Neural cell (in vitro differentiated cells): ENCODE data around the gene ZSWIM5. TPM values are rescaled to one million over a fixed set of nuclear protein-coding genes. Genes with fewer than 3 reads are reported as not detected.

Experiments used
- H2AFZ ChIP-seq: fragments of 200-600, 300-800 bp; sonication (generic), shearing (Covaris generic); 2 replicates; pipeline ENCODE4 v1.6.0; 2014; ENCODE audit warnings: low read depth, mild to moderate bottlenecking, antibody characterized with exemption, low read length, moderate library complexity
- H3F3A ChIP-seq: fragments of 200-600 bp; shearing (Covaris generic); 2 replicates; pipeline ENCODE4 v1.6.1; 2016; ENCODE audit warnings: mild to moderate bottlenecking, moderate library complexity, mixed read lengths, antibody characterized with exemption, low read length; ENCODE audit not compliant: insufficient read depth, poor library complexity, severe bottlenecking
- H3K27ac ChIP-seq: fragments of 200-600, 300-800 bp; sonication (generic), shearing (Covaris generic); 2 replicates; pipeline ENCODE4 v1.5.1; 2014; ENCODE audit warnings: mild to moderate bottlenecking, low read length, moderate library complexity
- H3K27me3 ChIP-seq: fragments of 300-800, 200-600 bp; sonication (generic), shearing (Covaris generic); 2 replicates; pipeline ENCODE4 v1.6.0; 2014; ENCODE audit warnings: mild to moderate bottlenecking, low read depth, low read length, moderate library complexity; ENCODE audit not compliant: insufficient read depth
- H3K36me3 ChIP-seq: fragments of 300-800, 200-600 bp; sonication (generic), shearing (Covaris generic); 2 replicates; pipeline ENCODE4 v1.5.1; 2014; ENCODE audit warnings: mild to moderate bottlenecking, antibody characterized with exemption, low read length, moderate library complexity; ENCODE audit not compliant: insufficient read depth
- H3K4me2 ChIP-seq: fragments of 300-800, 200-600 bp; sonication (generic), shearing (Covaris generic); 2 replicates; pipeline ENCODE4 v1.6.0; 2014; ENCODE audit warnings: mild to moderate bottlenecking, low read length
- H3K4me3 ChIP-seq: fragments of 300-800, 200-600 bp; sonication (generic), shearing (Covaris generic); 2 replicates; pipeline ENCODE4 v1.5.1; 2014; ENCODE audit warnings: mild to moderate bottlenecking, low read length, moderate library complexity
- H3K79me2 ChIP-seq: fragments of 200-600 bp; shearing (Covaris generic); replicated peaks from 2 replicates; pipeline ENCODE4 v1.6.0; 2014; ENCODE audit warnings: mild to moderate bottlenecking, low read length, moderate library complexity; ENCODE audit not compliant: insufficient read depth
- H3K9ac ChIP-seq: fragments of 300-800, 200-600 bp; sonication (generic), shearing (Covaris generic); 2 replicates; pipeline ENCODE4 v1.6.1; 2016; ENCODE audit warnings: mild to moderate bottlenecking, low read length, mixed read lengths
- H3K9me2 ChIP-seq: fragments of 200-600 bp; shearing (Covaris generic); 2 replicates; pipeline ENCODE4 v1.6.1; 2016; ENCODE audit warnings: mild to moderate bottlenecking, low read length, mixed read lengths; ENCODE audit not compliant: insufficient read depth
- H3K9me3 ChIP-seq: fragments of 200-600, 300-800 bp; sonication (generic), shearing (Covaris generic); 2 replicates; pipeline ENCODE4 v1.6.1; 2016; ENCODE audit warnings: mild to moderate bottlenecking, mixed run types, low read length, moderate library complexity, mixed read lengths
- H4K20me1 ChIP-seq: fragments of 200-600 bp; shearing (Covaris generic); 2 replicates; pipeline ENCODE4 v1.6.1; 2016; ENCODE audit warnings: mild to moderate bottlenecking, mixed run types; ENCODE audit not compliant: insufficient read depth
- CTCF ChIP-seq: fragments of 450-650 bp; IDR thresholded peaks from 2 replicates; pipeline ENCODE4 v1.5.1; 2014; ENCODE audit warnings: antibody characterized with exemption, mild to moderate bottlenecking, moderate library complexity; ENCODE audit not compliant: poor library complexity, severe bottlenecking
- EP300 ChIP-seq: fragments of 450-650 bp; conservative IDR thresholded peaks from 2 replicates; pipeline ENCODE4 v1.6.1; 2014; ENCODE audit warnings: antibody characterized with exemption, mild to moderate bottlenecking, moderate library complexity; ENCODE audit not compliant: poor library complexity, severe bottlenecking
- EZH2 ChIP-seq: fragments of 200-600, 300-800 bp; shearing (Covaris generic), sonication (generic); IDR thresholded peaks from 2 replicates; pipeline ENCODE4 v1.6.1; 2014; ENCODE audit warnings: antibody characterized with exemption, low read length, borderline replicate concordance, mild to moderate bottlenecking; ENCODE audit not compliant: insufficient read depth, poor library complexity, severe bottlenecking
- MXI1 ChIP-seq: fragments of 450-650 bp; conservative IDR thresholded peaks from 2 replicates; pipeline ENCODE4 v1.6.1; 2014; ENCODE audit warnings: antibody characterized with exemption, mild to moderate bottlenecking; ENCODE audit not compliant: poor library complexity, severe bottlenecking
- POLR2AphosphoS5 ChIP-seq: IDR thresholded peaks from 2 replicates; pipeline ENCODE4 v1.6.1; 2012
- RAD21 ChIP-seq: fragments of 450-650 bp; conservative IDR thresholded peaks from 2 replicates; pipeline ENCODE4 v1.6.1; 2014; ENCODE audit warnings: antibody characterized with exemption, mild to moderate bottlenecking, moderate library complexity
- REST ChIP-seq: IDR thresholded peaks from 2 replicates; pipeline ENCODE4 v1.6.1; 2012; ENCODE audit warnings: borderline replicate concordance
- SMC3 ChIP-seq: fragments of 450-650 bp; conservative IDR thresholded peaks from 2 replicates; pipeline ENCODE4 v1.6.1; 2014; ENCODE audit warnings: antibody characterized with exemption, mild to moderate bottlenecking, moderate library complexity; ENCODE audit not compliant: poor library complexity
- TAF1 ChIP-seq: IDR thresholded peaks from 2 replicates; pipeline ENCODE4 v1.6.1; 2012; ENCODE audit warnings: low read depth
- polyA plus RNA-seq: library from polyadenylated mRNA; depleted of rRNA; stranded (reverse); fragments of >200 nt; gene quantifications from 2 replicates; pipeline ENCODE4 v1.2.3, GENCODE V29; 2014

Gene ZSWIM5
- polyA plus RNA-seq, 1 donor from 2014 or later = 27.2 TPM

- TF ChIP-seq MXI1 (no peak), POLR2AphosphoS5 (no peak), REST (no peak), EP300 (no peak), SMC3 (no peak), RAD21 (no peak), EZH2 (no peak), TAF1 (no peak), CTCF (no peak)
- Histone ChIP-seq H3F3A (no peaks in the 10 kb centered on the region), H3K9ac (no peak overlapping the region), H3K36me3 (peaks cover 5% of the 10 kb centered on the region), H3K4me2 (no peak overlapping the region), H3K79me2 (no peaks in the 10 kb centered on the region), H3K27me3 (no peaks in the 10 kb centered on the region), H3K4me3 (no peak overlapping the region), H3K9me2 (no peaks in the 10 kb centered on the region), H3K9me3 (no peaks in the 10 kb centered on the region), H4K20me1 (no peaks in the 10 kb centered on the region), H3K27ac (no peak overlapping the region), H2AFZ (no peak overlapping the region)
Measured at GRCh38 chr1:45001011-45001481, 205.4 kb downstream of the ZSWIM5 start.

GRCh38 chr1:44999232-44999631 lies 207.2 kb downstream of the ZSWIM5 start:
- no peak for TF ChIP-seq RAD21
- H3F3A ChIP-seq = no peaks in the 10 kb centered on the region
- no peaks in the 10 kb centered on the region for H4K20me1 ChIP-seq

More at GRCh38 chr1:44999232-44999631, 207.2 kb downstream of the ZSWIM5 start:
- Histone ChIP-seq H3K9me3 (no peaks in the 10 kb centered on the region), H3K79me2 (no peaks in the 10 kb centered on the region), H3K27me3 (no peaks in the 10 kb centered on the region), H3K9ac (no peak overlapping the region), H3K4me2 (no peak overlapping the region), H3K9me2 (no peaks in the 10 kb centered on the region), H2AFZ (no peak overlapping the region), H3K36me3 (no peaks in the 10 kb centered on the region), H3K27ac (no peak overlapping the region), H3K4me3 (no peak overlapping the region)
